ENCODE data around the gene RNF149.

RNF149 gene

DNA sequence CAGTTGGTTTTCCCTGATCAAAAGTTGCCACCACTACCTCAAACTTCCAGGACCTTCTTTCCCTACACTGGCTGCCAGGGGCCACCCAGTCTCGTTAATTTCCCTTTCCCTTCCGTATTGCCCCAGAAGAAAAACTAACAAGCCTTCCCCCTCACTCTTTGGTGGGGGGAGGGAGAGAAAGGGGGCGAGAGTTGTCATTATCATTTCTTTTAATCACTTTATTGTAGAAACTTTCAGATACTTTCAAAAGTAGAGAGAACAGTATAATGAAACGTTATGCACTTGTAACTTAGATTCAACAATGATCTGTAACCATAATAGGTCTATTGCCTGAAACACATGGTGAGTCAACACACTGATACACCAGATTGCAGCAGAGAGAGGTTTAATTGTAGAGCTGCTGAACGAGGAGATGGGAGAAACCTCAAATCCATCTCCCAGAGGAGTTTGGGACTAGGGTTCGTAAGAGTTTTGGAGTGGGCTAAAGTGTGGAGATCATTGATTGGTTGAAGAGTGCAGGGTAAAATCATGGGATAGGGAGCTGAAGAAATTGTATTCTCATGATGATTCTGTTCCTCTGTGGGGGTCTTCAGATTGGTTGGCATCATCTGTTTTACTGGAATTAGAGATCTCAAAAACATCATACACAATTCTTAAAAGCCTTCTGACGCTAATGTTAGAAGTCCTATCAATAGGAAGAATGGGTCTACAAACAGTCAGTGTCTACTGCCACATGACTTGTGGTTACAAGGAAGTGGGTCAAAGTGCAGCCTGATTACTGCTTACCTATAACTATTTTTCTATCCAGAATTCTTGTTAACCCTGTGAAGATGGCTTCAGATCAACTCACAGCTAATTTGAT lies 2.6 kb upstream of the RNF149 start:
- no peaks in the 10 kb centered on the region for H3K27me3 Mint-ChIP-seq
- no peaks in the 10 kb centered on the region for H3K9me3 Mint-ChIP-seq
- H3K36me3 Mint-ChIP-seq (ENCODE audit: low read depth), result peaks cover 8% of the 10 kb centered on the region
- H3K4me1 Mint-ChIP-seq (ENCODE audit: low read depth), result peaks cover 69% of the 10 kb centered on the region
- peak overlapping the region; percentile 33 for H3K4me3 Mint-ChIP-seq
- H3K27ac Mint-ChIP-seq, result peak overlapping the region; percentile 56

DNA sequence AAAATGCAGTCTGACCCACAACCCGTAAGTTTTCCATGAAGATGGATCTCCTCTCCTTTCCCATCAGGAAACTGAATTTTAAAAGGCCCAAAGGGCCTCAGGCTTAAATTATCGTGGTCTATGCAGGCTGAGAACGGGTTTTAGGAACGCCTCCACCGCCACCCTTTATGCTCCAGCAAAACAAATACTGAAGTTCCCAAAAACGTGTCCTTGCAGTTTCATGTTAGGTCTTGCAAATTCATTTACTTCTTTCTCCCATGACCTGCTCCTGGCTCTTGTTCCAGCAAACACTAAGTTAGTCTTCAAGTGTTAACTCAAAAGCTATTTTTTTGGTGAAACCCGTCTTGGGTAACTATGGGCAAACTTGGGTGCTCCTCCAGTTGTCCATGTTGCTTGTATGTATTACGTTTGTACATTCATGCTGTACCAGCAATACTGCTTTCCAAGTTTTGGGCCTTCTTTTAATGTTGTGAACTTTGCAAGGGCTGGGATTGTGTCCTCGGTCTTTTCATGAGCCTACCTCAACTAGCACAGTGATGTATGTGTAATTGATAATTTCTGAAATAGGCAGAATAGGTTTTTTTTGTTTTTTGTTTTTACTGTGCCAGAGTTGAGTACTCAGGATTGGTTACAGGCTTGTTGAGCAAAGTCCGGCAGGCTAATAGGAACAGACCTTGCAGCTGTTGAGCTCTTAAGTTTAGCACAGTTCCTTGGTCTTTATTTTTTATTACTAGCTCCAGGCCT lies 1.8 kb upstream of the RNF149 start:
- no peak overlapping the region for H3K4me3 Mint-ChIP-seq
- H3K27ac Mint-ChIP-seq, result no peak overlapping the region
- H3K4me1 Mint-ChIP-seq (ENCODE audit: low read depth), result peaks cover 69% of the 10 kb centered on the region
- H3K27me3 Mint-ChIP-seq, result no peaks in the 10 kb centered on the region
- no peaks in the 10 kb centered on the region for H3K9me3 Mint-ChIP-seq
- H3K36me3 Mint-ChIP-seq (ENCODE audit: low read depth), result peaks cover 16% of the 10 kb centered on the region

DNA sequence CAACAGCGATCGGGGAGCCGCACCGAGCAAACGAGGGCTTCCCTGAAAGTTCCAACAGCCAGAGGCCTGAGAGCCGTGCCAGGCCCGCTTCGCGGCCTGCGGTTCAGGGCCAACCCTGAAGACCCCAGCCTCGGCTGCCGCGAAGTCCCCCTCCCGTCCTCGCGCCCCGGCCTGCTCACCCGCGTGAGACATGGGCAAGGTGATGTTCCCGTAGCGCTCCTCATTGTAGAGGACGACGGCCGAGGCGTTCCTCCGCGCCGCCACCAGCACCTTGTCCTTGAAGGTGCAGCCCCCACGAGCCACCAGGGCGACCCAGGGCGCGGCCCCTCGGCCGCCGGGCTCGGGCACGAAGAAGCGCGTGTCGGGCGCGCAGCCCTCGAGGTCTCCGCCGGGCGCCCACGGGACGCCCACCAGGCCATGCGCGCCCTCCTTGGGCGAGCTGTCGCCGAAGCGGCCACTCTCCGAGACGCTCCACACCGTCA lies 510 bp downstream of the RNF149 start:
- Mint-ChIP-seq H3K36me3 (ENCODE audit: low read depth) (peaks cover 29% of the 10 kb centered on the region), H3K4me1 (ENCODE audit: low read depth) (peaks cover 84% of the 10 kb centered on the region), H3K9me3 (no peaks in the 10 kb centered on the region), H3K27me3 (no peaks in the 10 kb centered on the region), H3K27ac (peak overlapping the region; percentile 98), H3K4me3 (peak overlapping the region; percentile 95)

DNA sequence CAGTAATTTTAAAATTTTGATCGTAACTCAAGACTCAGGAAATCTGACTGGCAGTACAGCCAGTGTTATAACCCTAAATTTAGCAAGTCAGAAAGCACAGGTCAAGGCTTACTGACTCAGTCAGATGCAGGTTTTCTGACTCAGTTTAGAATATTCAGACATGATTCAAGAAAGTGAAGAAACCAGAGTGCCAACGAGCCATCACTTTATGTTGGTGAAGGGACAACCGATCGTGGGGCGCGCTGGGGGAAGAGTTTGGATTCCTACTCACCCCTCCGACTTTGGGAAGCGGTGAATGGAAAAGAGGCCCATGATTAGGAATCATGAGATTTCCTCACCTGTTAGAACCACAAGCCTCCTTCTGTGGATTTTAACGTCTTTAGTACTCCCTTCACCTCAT lies 998 bp downstream of the RNF149 start:
- H3K36me3 Mint-ChIP-seq (ENCODE audit: low read depth), result peaks cover 34% of the 10 kb centered on the region
- H3K27me3 Mint-ChIP-seq, result no peaks in the 10 kb centered on the region
- no peaks in the 10 kb centered on the region for H3K9me3 Mint-ChIP-seq
- peak overlapping the region; percentile 98 for H3K27ac Mint-ChIP-seq
- peaks cover 88% of the 10 kb centered on the region for H3K4me1 Mint-ChIP-seq (ENCODE audit: low read depth)
- peak overlapping the region; percentile 95 for H3K4me3 Mint-ChIP-seq

DNA sequence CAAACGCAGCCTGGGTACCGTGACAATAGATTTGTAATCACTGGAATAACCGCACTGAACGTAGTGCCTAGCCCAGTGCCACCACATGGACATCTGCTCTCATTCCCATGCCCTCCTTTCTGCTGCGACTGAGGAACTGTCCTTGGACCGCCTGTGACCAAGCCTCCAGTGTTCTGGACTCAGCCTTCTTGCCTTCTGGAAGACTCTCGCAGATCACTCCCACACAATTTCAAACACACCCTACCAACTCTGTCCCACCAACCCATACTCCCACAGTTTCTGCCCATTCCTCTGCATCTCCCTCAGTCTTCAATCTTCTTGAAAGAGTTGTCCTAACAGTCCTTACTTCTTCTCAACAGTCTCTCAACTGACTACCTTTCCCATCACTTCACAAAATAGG lies 2.1 kb downstream of the RNF149 start:
- Mint-ChIP-seq H3K27ac (peak overlapping the region; percentile 98), H3K4me3 (peak overlapping the region; percentile 95), H3K9me3 (no peaks in the 10 kb centered on the region), H3K4me1 (ENCODE audit: low read depth) (peaks cover 88% of the 10 kb centered on the region), H3K27me3 (no peaks in the 10 kb centered on the region), H3K36me3 (ENCODE audit: low read depth) (peaks cover 44% of the 10 kb centered on the region)

DNA sequence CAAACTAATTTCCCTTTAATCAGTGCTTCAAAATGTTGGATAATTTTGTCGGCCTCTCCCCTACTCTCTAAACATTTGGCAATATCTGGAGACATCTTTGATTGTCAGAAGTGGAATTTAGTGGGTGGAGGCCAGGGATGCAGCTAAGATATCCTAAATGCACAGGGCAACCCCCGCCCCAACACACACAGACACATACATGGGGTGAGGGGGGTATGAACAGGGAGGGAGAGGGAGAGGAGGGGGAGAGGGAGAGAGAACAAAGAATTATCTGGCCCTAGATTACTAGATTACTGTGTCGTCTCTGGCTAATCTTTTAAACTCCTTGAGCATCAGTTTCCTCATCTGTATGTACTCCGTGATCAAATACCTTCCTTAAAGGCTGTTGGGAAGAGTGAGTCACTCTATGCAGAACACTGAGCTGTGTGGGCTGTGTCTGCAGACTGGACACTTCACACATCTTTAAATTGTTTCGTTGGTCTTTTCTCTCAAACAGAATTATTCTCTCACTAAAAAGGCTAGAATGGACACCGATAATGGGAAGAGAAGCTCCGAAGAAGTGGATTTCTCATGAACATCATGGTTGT lies 2.9 kb downstream of the RNF149 start:
- peak overlapping the region; percentile 95 for H3K4me3 Mint-ChIP-seq
- peaks cover 88% of the 10 kb centered on the region for H3K4me1 Mint-ChIP-seq (ENCODE audit: low read depth)
- no peaks in the 10 kb centered on the region for H3K27me3 Mint-ChIP-seq
- H3K9me3 Mint-ChIP-seq, result no peaks in the 10 kb centered on the region
- H3K36me3 Mint-ChIP-seq (ENCODE audit: low read depth), result peaks cover 45% of the 10 kb centered on the region
- peak overlapping the region; percentile 98 for H3K27ac Mint-ChIP-seq

DNA sequence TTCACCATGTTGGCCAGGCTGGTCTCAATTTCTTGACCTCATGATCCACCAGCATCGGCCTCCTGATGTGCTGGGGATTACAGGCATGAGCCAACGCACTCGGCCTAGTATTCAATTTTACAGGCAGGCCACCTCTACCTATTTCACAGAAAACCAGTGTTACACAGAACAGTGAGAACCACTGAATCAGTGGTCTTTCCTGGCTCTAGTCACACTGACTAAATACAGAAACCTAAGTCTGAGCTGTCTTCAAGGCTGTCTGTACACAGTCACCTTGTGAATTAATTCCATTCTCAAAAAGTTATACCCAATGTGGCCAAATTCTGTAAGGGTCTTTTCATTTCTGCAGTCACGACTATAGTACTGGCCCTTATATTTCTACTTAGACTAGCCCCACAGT lies 3.5 kb downstream of the RNF149 start:
- Mint-ChIP-seq H3K27ac (peak overlapping the region; percentile 98), H3K4me1 (ENCODE audit: low read depth) (peaks cover 86% of the 10 kb centered on the region), H3K4me3 (peak overlapping the region; percentile 95), H3K9me3 (no peaks in the 10 kb centered on the region), H3K36me3 (ENCODE audit: low read depth) (peaks cover 45% of the 10 kb centered on the region), H3K27me3 (no peaks in the 10 kb centered on the region)

DNA sequence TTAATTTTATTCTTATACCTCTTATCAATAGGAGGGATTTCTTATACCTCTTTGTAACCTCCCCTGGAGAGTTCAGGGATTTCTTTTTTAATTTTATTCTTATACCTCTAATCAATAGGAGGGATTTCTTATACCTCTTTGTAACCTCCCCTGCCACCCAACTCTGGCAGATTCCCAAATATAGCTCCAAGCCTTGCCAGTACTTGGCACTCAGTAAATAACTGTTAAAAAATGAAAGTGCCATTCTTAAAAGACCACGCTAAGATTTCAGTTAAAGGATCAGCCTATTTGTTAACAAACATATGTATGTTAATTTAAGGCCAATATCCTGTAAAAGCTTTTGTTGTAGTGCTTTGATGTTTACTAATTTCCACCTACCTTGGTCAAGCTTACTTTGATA lies 4.8 kb downstream of the RNF149 start:
- Mint-ChIP-seq H3K27me3 (no peaks in the 10 kb centered on the region), H3K4me3 (no peak overlapping the region), H3K36me3 (ENCODE audit: low read depth) (peaks cover 50% of the 10 kb centered on the region), H3K9me3 (no peaks in the 10 kb centered on the region), H3K4me1 (ENCODE audit: low read depth) (peaks cover 85% of the 10 kb centered on the region), H3K27ac (no peak overlapping the region)

DNA sequence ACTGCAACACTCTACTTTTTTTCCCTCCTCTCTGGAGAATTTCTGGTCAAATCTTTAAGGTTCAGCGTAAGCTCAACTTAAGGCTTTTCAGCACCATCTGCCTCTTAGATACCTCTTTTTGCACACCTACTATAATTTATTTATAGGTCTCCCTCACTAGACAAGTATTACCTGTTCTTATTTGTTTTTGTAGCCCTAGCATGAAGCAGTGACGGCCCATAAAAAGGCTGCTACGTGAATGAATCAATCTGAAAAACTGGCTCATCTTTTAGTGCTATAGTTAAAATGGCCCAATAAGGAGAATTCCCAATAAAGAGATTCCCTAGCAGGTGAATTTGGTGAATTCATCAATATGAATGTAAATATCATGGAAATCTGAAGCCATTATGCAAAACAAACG lies 6.5 kb downstream of the RNF149 start:
- no peak overlapping the region for H3K27ac Mint-ChIP-seq

DNA sequence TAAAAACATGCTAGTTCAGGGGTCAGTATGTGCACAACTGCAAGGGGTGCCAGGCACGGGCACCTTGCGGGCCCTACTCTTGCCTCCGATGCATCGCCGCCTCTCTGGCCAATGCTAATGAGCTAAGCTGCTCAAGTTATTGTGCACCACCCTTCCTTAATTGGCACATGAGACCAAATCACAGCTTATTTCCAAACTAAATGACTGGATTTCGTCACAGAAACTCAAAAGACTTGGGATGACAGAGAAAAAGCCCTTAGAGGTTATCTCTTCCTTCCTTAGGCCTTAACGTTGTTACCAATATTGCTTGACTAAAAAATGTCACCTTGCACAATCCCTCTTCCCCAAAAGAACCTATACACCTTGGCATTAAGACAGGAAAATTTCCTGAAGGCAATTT lies 7.7 kb downstream of the RNF149 start:
- no peaks in the 10 kb centered on the region for H3K27me3 Mint-ChIP-seq
- no peaks in the 10 kb centered on the region for H3K9me3 Mint-ChIP-seq
- no peak overlapping the region for H3K4me3 Mint-ChIP-seq
- H3K27ac Mint-ChIP-seq, result no peak overlapping the region
- peaks cover 54% of the 10 kb centered on the region for H3K36me3 Mint-ChIP-seq (ENCODE audit: low read depth)
- peaks cover 87% of the 10 kb centered on the region for H3K4me1 Mint-ChIP-seq (ENCODE audit: low read depth)

More for the DNA sequence above, 6.5 kb downstream of the RNF149 start:
- Mint-ChIP-seq H3K4me3 (no peak overlapping the region), H3K4me1 (ENCODE audit: low read depth) (peaks cover 89% of the 10 kb centered on the region), H3K36me3 (ENCODE audit: low read depth) (peaks cover 57% of the 10 kb centered on the region), H3K27me3 (no peaks in the 10 kb centered on the region), H3K9me3 (no peaks in the 10 kb centered on the region)

DNA sequence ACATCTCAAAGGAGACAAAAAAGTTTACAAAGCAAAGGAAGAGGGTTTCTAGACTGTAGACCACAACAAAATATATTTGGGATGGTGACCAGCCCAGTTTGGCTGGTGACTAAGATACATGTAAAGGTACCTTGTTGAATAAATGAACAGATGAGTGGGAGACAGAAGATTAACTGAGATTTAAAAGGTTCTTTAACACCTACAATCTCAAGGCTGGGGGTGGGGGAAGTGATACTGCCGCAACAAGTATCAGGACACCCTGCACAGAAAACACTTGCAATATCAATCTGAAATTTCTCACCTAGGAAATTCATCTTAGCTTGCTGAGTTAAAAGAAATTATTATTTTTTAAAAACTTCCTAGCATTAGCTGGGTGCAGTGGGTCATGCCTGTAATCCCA lies 8.3 kb downstream of the RNF149 start:
- Mint-ChIP-seq H3K9me3 (no peaks in the 10 kb centered on the region), H3K27ac (peak overlapping the region; percentile 17), H3K4me1 (ENCODE audit: low read depth) (peaks cover 81% of the 10 kb centered on the region), H3K36me3 (ENCODE audit: low read depth) (peaks cover 48% of the 10 kb centered on the region), H3K4me3 (peak overlapping the region; percentile 11), H3K27me3 (no peaks in the 10 kb centered on the region)

DNA sequence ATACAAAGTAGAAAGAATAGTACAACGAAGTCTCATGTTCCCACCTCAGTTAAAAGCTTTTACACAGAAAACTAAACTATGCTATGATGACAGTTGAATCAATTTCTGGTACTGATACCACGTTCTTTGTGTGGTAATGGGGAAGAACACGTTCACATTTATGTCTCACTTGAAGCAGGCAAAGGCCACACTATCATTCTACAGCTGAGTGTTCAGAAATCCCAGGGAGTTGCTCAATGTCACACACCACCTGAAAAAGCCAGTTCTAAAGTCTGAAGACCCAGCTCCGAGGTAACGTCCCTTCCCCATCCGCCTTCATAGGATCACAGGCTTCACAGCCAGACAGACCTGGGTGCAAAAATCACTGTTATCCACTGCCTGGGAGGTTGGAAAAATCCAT lies 8.9 kb downstream of the RNF149 start:
- H3K27me3 Mint-ChIP-seq, result no peaks in the 10 kb centered on the region
- H3K27ac Mint-ChIP-seq, result no peak overlapping the region
- no peaks in the 10 kb centered on the region for H3K9me3 Mint-ChIP-seq
- no peak overlapping the region for H3K4me3 Mint-ChIP-seq
- H3K36me3 Mint-ChIP-seq (ENCODE audit: low read depth), result peaks cover 52% of the 10 kb centered on the region
- peaks cover 75% of the 10 kb centered on the region for H3K4me1 Mint-ChIP-seq (ENCODE audit: low read depth)

DNA sequence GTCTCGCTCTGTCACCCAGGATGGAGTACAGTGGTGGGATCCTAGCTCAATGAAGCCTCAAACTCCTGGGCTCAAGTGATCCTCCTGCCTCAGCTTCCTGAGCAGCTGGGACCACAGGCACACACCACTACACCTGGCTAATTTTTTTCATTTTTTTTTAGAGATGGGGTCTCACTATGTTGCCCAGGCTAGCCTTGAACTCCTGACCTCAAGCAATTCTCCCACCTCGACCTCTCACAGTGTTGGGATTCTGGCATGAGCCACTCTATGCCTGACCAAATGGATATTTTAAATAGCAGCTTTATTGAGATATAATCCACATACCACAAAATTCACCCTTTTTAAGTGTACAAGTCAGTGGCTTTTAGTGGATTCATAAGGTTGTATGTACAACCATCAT lies 11.1 kb downstream of the RNF149 start:
- Mint-ChIP-seq H3K27ac (no peak overlapping the region), H3K4me1 (ENCODE audit: low read depth) (peaks cover 56% of the 10 kb centered on the region)

DNA sequence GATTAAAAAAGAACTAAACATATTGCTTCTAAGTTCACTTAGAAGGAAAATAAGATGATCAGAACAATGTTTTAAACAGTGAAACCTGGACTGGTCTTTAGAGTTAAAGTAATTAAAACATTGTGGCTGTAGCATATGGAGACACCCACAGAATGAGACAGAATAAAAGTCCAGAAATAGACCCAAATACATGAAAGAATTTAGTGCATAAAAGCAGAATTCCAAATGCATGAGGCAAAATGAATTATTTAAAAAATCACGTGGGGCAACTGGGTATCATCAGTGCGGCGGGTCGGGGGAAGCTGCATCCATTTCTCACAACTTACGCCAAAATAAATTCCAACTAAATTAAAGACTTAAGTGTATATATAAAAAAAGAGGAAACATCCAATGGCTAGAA lies 12.1 kb downstream of the RNF149 start:
- no peak overlapping the region for H3K4me3 Mint-ChIP-seq
- peaks cover 48% of the 10 kb centered on the region for H3K4me1 Mint-ChIP-seq (ENCODE audit: low read depth)
- peaks cover 45% of the 10 kb centered on the region for H3K36me3 Mint-ChIP-seq (ENCODE audit: low read depth)
- H3K27ac Mint-ChIP-seq, result no peak overlapping the region
- no peaks in the 10 kb centered on the region for H3K27me3 Mint-ChIP-seq
- H3K9me3 Mint-ChIP-seq, result no peaks in the 10 kb centered on the region

More for the DNA sequence above, 11.1 kb downstream of the RNF149 start:
- no peaks in the 10 kb centered on the region for H3K27me3 Mint-ChIP-seq
- no peak overlapping the region for H3K4me3 Mint-ChIP-seq
- H3K36me3 Mint-ChIP-seq (ENCODE audit: low read depth), result peaks cover 55% of the 10 kb centered on the region
- H3K9me3 Mint-ChIP-seq, result no peaks in the 10 kb centered on the region

DNA sequence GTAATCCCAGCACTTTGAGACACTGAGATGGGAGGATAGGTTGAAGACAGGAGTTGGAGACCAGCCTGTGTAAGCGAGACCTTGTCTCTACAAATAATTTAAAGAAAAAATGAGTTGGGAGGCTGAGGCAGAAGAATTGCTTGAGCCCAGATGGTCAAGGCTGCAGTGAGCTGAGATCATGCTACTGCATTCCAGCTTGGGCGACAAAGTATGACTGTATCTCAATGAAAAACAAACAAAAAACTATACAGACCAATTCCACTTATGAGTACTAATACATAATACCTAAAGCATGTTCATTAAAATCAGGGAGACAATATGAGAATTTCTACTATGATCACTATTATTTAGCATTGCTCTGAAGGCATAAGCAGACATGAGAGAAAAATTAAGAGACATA lies 12.6 kb downstream of the RNF149 start:
- Mint-ChIP-seq H3K4me1 (ENCODE audit: low read depth) (peaks cover 44% of the 10 kb centered on the region), H3K27ac (no peak overlapping the region), H3K9me3 (no peaks in the 10 kb centered on the region), H3K4me3 (no peak overlapping the region), H3K36me3 (ENCODE audit: low read depth) (peaks cover 45% of the 10 kb centered on the region), H3K27me3 (no peaks in the 10 kb centered on the region)

Data from stimulated activated naive CD8-positive, alpha-beta T cell treated with anti-CD3 and anti-CD28 coated beads, Interleukin-15, Interleukin-2, amounts not matched to agents 100 ng/mL and 50 ng/mL, for 24 hours (primary cell).